GM13977 (cell line): ENCODE results near the gene DNMBP.

ENCODE experiments used
- DNase-seq: peaks from one replicate; pipeline ENCODE4 v3.0.0; 2012; ENCODE audit warnings: low spot score
- in situ Hi-C: fragments of 300-500 bp; cut with MboI; formaldehyde crosslinking; loops from one replicate; pipeline ENCODE4 v1.12.0; 2022; ENCODE audit warnings: low sequenced_read_pairs, low pct_unique_long_range_greater_than_20kb, mixed read lengths, inconsistent platforms; ENCODE audit not compliant: unreplicated experiment
- TF ChIP-seq, protein P1 (sequence below): IDR thresholded peaks from 2 replicates; pipeline ENCODE4 v1.5.1; 2012; ENCODE audit warnings: mild to moderate bottlenecking, control low read depth; ENCODE audit not compliant: insufficient read depth; ENCODE audit errors: extremely low read depth, missing control alignments

Gene DNMBP

GRCh38 chr10:99860466-99860865, 149.3 kb downstream of the DNMBP start:
- TF ChIP-seq, protein P1, sequence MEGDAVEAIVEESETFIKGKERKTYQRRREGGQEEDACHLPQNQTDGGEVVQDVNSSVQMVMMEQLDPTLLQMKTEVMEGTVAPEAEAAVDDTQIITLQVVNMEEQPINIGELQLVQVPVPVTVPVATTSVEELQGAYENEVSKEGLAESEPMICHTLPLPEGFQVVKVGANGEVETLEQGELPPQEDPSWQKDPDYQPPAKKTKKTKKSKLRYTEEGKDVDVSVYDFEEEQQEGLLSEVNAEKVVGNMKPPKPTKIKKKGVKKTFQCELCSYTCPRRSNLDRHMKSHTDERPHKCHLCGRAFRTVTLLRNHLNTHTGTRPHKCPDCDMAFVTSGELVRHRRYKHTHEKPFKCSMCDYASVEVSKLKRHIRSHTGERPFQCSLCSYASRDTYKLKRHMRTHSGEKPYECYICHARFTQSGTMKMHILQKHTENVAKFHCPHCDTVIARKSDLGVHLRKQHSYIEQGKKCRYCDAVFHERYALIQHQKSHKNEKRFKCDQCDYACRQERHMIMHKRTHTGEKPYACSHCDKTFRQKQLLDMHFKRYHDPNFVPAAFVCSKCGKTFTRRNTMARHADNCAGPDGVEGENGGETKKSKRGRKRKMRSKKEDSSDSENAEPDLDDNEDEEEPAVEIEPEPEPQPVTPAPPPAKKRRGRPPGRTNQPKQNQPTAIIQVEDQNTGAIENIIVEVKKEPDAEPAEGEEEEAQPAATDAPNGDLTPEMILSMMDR = no peak
- DNase-seq = no peak
- in situ Hi-C loops = no loop called here

- TF ChIP-seq, protein P1 = peak; percentile 21
- in situ Hi-C loops = no loop called here
- no peak for DNase-seq
These were observed 150.2 kb downstream of the DNMBP start for GRCh38 chr10:99859585-99859984.

GRCh38 chr10:99858849-99859248, 150.9 kb downstream of the DNMBP start:
- no peak for DNase-seq
- TF ChIP-seq, protein P1 = no peak
- in situ Hi-C loops = no loop called here

DNA sequence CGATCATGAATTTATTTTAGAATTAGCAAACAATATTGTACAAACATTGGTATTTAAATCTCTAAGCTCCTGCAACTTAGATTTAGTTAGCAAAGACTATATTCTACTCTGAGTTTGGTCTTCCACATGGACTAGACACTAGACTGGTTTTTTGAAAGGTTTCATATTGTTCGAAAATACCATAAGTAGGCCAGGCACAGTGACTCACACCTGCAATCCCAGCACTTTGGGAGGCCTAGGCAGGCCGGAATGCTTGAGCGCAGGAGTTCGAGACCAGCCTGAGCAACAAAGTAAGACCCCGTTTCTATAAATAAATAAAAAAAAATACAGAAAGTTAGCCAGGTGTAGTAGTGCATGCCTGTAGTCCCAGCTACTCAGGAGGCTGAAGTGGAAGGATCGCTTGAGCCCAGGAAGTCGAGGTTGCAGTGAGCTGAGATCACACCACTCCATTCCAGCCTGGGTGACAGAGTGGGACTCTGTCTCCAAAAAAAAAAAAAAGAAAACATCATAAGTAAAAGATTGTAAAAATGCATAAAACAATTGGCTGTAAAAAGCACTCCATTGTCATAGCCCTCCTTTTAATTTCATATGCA, 154.2 kb downstream of the DNMBP start:
- TF ChIP-seq, protein P1 = no peak
- in situ Hi-C loops = no loop called here

DNA sequence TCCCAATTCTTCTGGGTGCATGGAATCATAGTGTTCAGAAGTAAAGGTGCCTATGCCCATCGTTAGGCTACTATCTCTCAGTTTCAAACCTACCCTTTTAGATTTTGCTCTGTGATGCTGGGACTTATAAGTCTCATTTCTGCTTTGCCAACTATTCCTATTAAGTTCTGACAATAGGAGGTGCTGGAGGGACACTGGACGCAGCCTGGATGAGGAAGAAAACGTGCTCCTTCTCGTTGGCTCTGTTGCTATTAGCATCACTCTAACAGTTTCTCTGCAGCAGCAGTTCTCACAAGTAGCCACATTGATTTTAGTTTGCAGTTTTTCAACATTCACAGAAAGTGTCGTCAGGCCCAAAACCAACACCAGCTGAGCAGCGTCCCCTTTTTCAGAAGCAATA, 154.9 kb downstream of the DNMBP start:
- no peak for DNase-seq
- in situ Hi-C loops = no loop called here
- TF ChIP-seq, protein P1 = no peak

More for the DNA sequence above, 154.2 kb downstream of the DNMBP start:
- DNase-seq = no peak

DNA sequence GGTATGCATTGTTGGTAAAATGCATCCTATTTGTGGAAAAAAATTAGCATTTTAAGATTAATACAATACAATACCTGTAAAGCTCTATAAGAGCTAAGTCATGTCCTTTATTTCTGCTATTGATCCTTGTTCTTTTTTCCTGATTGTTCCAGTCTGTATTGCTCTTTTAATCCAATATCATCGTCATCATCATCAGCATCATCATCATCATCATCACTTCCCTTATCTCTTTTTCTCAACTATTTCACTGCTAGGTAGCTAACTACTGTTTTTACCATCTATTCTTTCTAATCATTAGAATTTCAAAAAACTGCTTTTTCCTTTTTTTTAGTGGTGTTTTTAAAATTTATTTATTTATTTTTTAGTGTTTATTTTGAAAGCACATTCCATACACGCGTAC, 156.1 kb downstream of the DNMBP start:
- DNase-seq = no peak
- TF ChIP-seq, protein P1 = no peak
- in situ Hi-C loops = no loop called here
